Measurements from ENCODE around the gene E2F2. TPM values are rescaled to one million over a fixed set of nuclear protein-coding genes. Genes with fewer than 3 reads are reported as not detected.

E2F2 gene
- total and polyA plus RNA-seq, 5 donors from 2014 or later, result 2.3 to 13.8 (median 3.9) TPM

DNA sequence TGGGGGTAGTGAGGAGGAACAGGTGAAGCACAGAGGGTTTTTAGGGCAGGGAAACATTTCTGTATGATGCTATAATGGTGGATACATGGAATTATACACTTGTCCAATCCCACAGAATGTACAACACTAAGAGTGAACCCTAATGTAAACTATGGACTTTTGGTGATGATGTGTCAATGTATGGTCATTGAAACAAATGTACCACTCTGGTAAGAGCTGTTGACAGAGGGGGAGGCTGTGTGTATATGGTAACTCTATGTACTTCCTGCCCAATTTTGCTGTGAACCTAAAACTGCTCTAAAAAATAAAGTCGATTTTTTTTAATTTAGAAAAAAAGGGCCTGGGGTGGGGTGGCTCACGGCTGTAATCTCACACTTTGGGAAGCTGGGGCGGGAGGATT is 70.0 kb downstream of the E2F2 start:
- no peak for ATAC-seq (ENCODE audit: low read depth in 2 of 2)
- Histone ChIP-seq H3K36me3 (ENCODE audit: control insufficient read depth, insufficient read depth, low read length) (no peaks in the 10 kb centered on the region), H3K4me1 (ENCODE audit: control insufficient read depth, insufficient read depth, low read length, poor library complexity, severe bottlenecking) (no peaks in the 10 kb centered on the region), H3K27ac (ENCODE audit: insufficient read depth, low read length, poor library complexity, severe bottlenecking) (no peak overlapping the region), H3K4me3 (ENCODE audit: low read depth, low read length) (no peak overlapping the region), H3K9me3 (ENCODE audit: control insufficient read depth in 2 of 2, low read length in 2 of 2) (no peaks in the 10 kb centered on the region), H3K27me3 (ENCODE audit: control insufficient read depth, insufficient read depth, low read length) (no peaks in the 10 kb centered on the region)
- Mint-ChIP-seq H3K9me3 (no peaks in the 10 kb centered on the region), H3K4me3 (no peak overlapping the region), H3K27ac (no peak overlapping the region), H3K36me3 (no peaks in the 10 kb centered on the region), H3K27me3 (peaks cover 25% of the 10 kb centered on the region), H3K4me1 (no peaks in the 10 kb centered on the region)
- no peak for DNase-seq

DNA sequence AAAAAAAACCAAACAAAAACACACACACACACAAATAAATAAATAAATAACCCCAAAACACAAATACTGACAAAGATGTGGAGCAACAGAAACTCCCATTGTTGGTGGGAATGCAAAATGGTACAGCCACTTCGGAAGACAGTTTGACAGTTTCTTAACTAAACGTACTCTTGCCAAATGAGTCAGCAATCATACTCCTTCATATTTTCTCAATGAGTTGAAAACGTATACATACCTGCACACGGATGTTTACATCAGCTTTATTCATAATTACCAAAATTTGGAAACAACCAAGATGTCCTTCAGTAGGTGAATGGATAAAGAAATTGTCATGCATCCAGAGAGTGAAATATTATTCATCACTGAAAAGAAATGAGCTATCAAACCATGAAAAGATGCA is 70.5 kb downstream of the E2F2 start:
- no peak overlapping the region for H3K27ac ChIP-seq (ENCODE audit: insufficient read depth, low read length, poor library complexity, severe bottlenecking)
- H3K4me3 Mint-ChIP-seq, result no peak overlapping the region
- no peaks in the 10 kb centered on the region for H3K9me3 ChIP-seq (ENCODE audit: control insufficient read depth in 2 of 2, low read length in 2 of 2)
- H3K4me1 ChIP-seq (ENCODE audit: control insufficient read depth, insufficient read depth, low read length, poor library complexity, severe bottlenecking), result no peaks in the 10 kb centered on the region
- no peak overlapping the region for H3K4me3 ChIP-seq (ENCODE audit: low read depth, low read length)
- no peaks in the 10 kb centered on the region for H3K27me3 ChIP-seq (ENCODE audit: control insufficient read depth, insufficient read depth, low read length)
- no peaks in the 10 kb centered on the region for H3K9me3 Mint-ChIP-seq
- peaks cover 28% of the 10 kb centered on the region for H3K27me3 Mint-ChIP-seq
- no peaks in the 10 kb centered on the region for H3K36me3 ChIP-seq (ENCODE audit: control insufficient read depth, insufficient read depth, low read length)
- ATAC-seq (ENCODE audit: low read depth in 2 of 2), result no peak
- no peaks in the 10 kb centered on the region for H3K4me1 Mint-ChIP-seq
- no peaks in the 10 kb centered on the region for H3K36me3 Mint-ChIP-seq
- no peak overlapping the region for H3K27ac Mint-ChIP-seq
- DNase-seq, result no peak

DNA sequence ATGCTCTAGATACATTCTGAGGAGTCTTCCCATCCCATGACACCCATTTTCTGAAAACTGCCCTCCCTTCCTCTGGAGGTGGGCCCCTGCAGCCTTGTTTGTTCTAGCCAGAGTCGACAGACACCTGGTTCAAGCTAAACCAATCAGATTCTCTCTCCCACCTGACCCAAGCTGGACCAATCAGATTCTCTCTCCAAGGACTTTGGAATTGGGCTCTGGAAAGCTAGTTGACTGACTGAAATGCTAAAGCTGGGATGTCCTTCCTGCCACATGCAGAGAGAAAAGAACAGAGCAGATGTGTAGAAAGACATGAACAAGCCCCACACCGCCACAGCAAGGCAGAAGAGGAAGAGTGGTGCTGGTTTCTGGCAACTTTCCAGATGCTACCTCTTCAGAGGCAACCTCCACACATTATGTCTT is 71.7 kb downstream of the E2F2 start:
- no peaks in the 10 kb centered on the region for H3K27me3 ChIP-seq (ENCODE audit: control insufficient read depth, insufficient read depth, low read length)
- no peaks in the 10 kb centered on the region for H3K9me3 ChIP-seq (ENCODE audit: control insufficient read depth in 2 of 2, low read length in 2 of 2)
- no peaks in the 10 kb centered on the region for H3K4me1 ChIP-seq (ENCODE audit: control insufficient read depth, insufficient read depth, low read length, poor library complexity, severe bottlenecking)
- DNase-seq, result no peak
- H3K36me3 Mint-ChIP-seq, result no peaks in the 10 kb centered on the region
- no peak overlapping the region for H3K27ac Mint-ChIP-seq
- H3K9me3 Mint-ChIP-seq, result no peaks in the 10 kb centered on the region
- H3K27ac ChIP-seq (ENCODE audit: insufficient read depth, low read length, poor library complexity, severe bottlenecking), result no peak overlapping the region
- no peak for ATAC-seq (ENCODE audit: low read depth in 2 of 2)
- no peak overlapping the region for H3K4me3 Mint-ChIP-seq
- peaks cover 32% of the 10 kb centered on the region for H3K27me3 Mint-ChIP-seq
- H3K4me1 Mint-ChIP-seq, result no peaks in the 10 kb centered on the region
- H3K4me3 ChIP-seq (ENCODE audit: low read depth, low read length), result no peak overlapping the region
- H3K36me3 ChIP-seq (ENCODE audit: control insufficient read depth, insufficient read depth, low read length), result no peaks in the 10 kb centered on the region

Other genes with a start within 250 kb of the E2F2 start
- gene HNRNPR, start 186.9 kb downstream of the E2F2 start, total RNA-seq, result 126 TPM
- gene HNRNPR, start 186.9 kb downstream of the E2F2 start, polyA plus RNA-seq, result 100 to 1,000 TPM; 153 to 201 (median 187) TPM
- gene ZNF436, start 161.4 kb downstream of the E2F2 start, total RNA-seq, result 4.1 TPM
- gene ZNF436, start 161.4 kb downstream of the E2F2 start, polyA plus RNA-seq, result 1 to 10 TPM; 2.1 to 5.2 (median 2.9) TPM
- 8.5 TPM for gene TCEA3, start 106.5 kb downstream of the E2F2 start, total RNA-seq
- gene TCEA3, start 106.5 kb downstream of the E2F2 start, polyA plus RNA-seq, result 10 to 100 TPM in 2 of 4 donors, 1 to 10 TPM in 2; 7.7 to 23.2 (median 12.4) TPM
- 2.3 TPM for gene ASAP3, start 47.1 kb downstream of the E2F2 start, total RNA-seq
- under 1 TPM in 3 of 4 donors, not detected in 1; 0.23 to 0.57 (median 0.41) TPM for gene ASAP3, start 47.1 kb downstream of the E2F2 start, polyA plus RNA-seq
- 51.1 TPM for gene ID3, start 28.3 kb upstream of the E2F2 start, total RNA-seq
- gene ID3, start 28.3 kb upstream of the E2F2 start, polyA plus RNA-seq, result 10 to 100 TPM; 35.9 to 56.9 (median 48.0) TPM
- 1,395 TPM for gene RPL11, start 160.6 kb upstream of the E2F2 start, total RNA-seq
- 1,000 to 10,000 TPM; 1,256 to 1,673 (median 1,465) TPM for gene RPL11, start 160.6 kb upstream of the E2F2 start, polyA plus RNA-seq
- gene ELOA, start 212.2 kb upstream of the E2F2 start, total RNA-seq, result 42.0 TPM
- 10 to 100 TPM; 22.6 to 34.3 (median 29.0) TPM for gene ELOA, start 212.2 kb upstream of the E2F2 start, polyA plus RNA-seq
- gene PITHD1, start 247.2 kb upstream of the E2F2 start, total RNA-seq, result 85.8 TPM
- 10 to 100 TPM; 72.6 to 98.9 (median 78.1) TPM for gene PITHD1, start 247.2 kb upstream of the E2F2 start, polyA plus RNA-seq

All from CD4-positive, CD25-positive, alpha-beta regulatory T cell (primary cell).